Fibroblast of mammary gland (primary cell): ENCODE results near the gene DYRK2.

Experiments used
- DNase-seq: peaks from one replicate; pipeline ENCODE4 v3.0.0-alpha.2; 2010; ENCODE audit warnings: low read depth
- H3K4me3 ChIP-seq: 2 replicates; pipeline ENCODE4 v1.5.1; 2011; ENCODE audit warnings: low read depth, mild to moderate bottlenecking, low read length, moderate library complexity; ENCODE audit not compliant: control insufficient read depth
- TF ChIP-seq, protein P1 (sequence below): conservative IDR thresholded peaks from 2 replicates; pipeline ENCODE4 v1.5.1; 2011; ENCODE audit warnings: low read depth, low read length, inconsistent platforms; ENCODE audit not compliant: control insufficient read depth, insufficient read depth

The DYRK2 gene

GRCh38 chr12:67705394-67706370 lies 57.1 kb downstream of the DYRK2 start:
- TF ChIP-seq, protein P1, sequence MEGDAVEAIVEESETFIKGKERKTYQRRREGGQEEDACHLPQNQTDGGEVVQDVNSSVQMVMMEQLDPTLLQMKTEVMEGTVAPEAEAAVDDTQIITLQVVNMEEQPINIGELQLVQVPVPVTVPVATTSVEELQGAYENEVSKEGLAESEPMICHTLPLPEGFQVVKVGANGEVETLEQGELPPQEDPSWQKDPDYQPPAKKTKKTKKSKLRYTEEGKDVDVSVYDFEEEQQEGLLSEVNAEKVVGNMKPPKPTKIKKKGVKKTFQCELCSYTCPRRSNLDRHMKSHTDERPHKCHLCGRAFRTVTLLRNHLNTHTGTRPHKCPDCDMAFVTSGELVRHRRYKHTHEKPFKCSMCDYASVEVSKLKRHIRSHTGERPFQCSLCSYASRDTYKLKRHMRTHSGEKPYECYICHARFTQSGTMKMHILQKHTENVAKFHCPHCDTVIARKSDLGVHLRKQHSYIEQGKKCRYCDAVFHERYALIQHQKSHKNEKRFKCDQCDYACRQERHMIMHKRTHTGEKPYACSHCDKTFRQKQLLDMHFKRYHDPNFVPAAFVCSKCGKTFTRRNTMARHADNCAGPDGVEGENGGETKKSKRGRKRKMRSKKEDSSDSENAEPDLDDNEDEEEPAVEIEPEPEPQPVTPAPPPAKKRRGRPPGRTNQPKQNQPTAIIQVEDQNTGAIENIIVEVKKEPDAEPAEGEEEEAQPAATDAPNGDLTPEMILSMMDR, result no peak
- no peak overlapping the region for H3K4me3 ChIP-seq
- DNase-seq, result peak; percentile 84

DNA sequence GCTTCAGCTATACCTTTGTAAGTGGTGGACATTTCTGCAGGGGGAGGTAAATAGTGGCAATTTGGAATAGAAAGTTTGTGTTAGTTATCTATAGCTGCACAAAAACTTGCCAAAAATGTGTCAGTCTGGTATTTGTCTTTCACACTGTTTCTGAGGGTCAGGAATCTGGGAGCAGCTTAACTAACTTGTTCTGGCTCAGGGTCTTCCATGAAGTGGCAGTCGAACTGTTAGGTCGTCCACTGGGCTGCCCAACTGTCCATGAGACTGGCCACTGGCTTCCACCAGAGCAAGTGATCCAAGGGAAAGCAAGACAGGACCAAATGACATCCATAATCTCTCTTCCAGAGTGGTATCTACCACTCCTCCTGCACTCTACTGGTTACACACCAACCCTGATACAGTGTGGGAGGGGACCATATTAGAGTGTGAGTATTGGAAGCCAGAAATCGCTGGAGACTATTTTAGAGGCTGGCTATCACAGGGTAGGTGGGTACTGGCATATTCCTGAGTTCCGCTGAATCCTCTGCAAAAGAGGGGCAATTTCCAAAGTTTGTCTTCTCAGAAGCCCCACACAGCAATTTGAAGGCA lies 60.9 kb downstream of the DYRK2 start:
- DNase-seq, result no peak
- TF ChIP-seq, protein P1, result no peak
- no peak overlapping the region for H3K4me3 ChIP-seq

- TF ChIP-seq, protein P1, result no peak
- peak; percentile 62 for DNase-seq
- H3K4me3 ChIP-seq, result no peak overlapping the region
Observed at GRCh38 chr12:67710582-67710981, 62.0 kb downstream of the DYRK2 start.

- TF ChIP-seq, protein P1, result no peak
- no peak overlapping the region for H3K4me3 ChIP-seq
- no peak for DNase-seq
Observed at GRCh38 chr12:67712011-67712410, 63.5 kb downstream of the DYRK2 start.

DNA sequence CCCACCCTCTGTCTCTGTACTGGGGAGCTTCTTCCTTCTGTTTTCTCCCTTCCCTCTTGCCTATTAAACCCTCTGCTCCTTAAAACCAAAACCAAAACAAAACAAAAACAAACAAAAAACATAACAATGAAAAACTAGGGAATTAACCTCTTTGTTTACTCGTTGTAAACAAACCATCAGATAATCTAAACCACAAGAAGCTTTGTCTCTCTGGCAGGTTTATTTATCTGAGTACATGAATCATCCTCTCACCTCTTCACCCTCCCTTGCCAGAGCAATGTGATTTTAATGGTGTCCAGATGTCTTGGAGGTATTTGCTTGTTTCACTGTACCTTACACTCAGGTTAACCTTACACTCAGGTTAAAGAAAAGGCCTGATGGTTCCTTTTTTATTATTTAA lies 66.1 kb downstream of the DYRK2 start:
- TF ChIP-seq, protein P1, result no peak
- peak; percentile 14 for DNase-seq
- no peak overlapping the region for H3K4me3 ChIP-seq
